ENCODE results near the gene ADAMTSL1. TPM values are rescaled to one million over a fixed set of nuclear protein-coding genes. Genes with fewer than 3 reads are reported as not detected.

ADAMTSL1 gene
- total and polyA plus RNA-seq, 2 experiments from 2014 or later: 2.3 to 5.0 TPM

DNA sequence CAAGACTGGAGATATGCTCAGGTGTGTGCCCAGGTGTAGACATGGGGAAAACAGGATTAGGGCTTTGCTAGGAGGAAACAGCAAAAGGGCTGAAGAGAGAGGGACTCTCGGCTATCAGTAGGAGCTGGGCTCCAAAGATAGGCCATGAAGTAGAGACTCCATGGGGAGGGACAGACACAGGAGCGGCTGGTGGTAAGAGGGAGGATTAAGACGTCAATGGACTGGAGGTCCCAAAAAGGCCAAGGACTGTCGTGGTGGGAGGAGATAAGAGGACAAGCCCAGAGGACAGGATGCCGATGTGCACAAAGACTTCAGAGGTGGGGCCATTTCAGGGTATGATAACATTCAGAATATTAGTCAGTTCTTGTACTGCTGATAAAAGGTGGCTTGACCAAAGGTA, 466.0 kb downstream of the ADAMTSL1 start:
- H3K79me2 ChIP-seq (replicated peaks; ENCODE audit: insufficient read depth): no peaks in the 10 kb centered on the region
- H4K20me1 ChIP-seq (replicated peaks; ENCODE audit: insufficient read depth): no peaks in the 10 kb centered on the region
- H3K4me3 Mint-ChIP-seq: no peak overlapping the region
- no peak for ATAC-seq
- no peaks in the 10 kb centered on the region for H3K9me3 Mint-ChIP-seq
- H3K36me3 ChIP-seq (ENCODE audit: insufficient read depth): no peaks in the 10 kb centered on the region
- H3K4me1 Mint-ChIP-seq: peaks cover 5% of the 10 kb centered on the region
- no peak overlapping the region for H3K27ac ChIP-seq (ENCODE audit: low read depth)
- no peak overlapping the region for H3K4me3 ChIP-seq
- no peaks in the 10 kb centered on the region for H3K27me3 ChIP-seq (ENCODE audit: insufficient read depth)
- no peaks in the 10 kb centered on the region for H3F3A ChIP-seq (replicated peaks; ENCODE audit: low read depth)
- no peak for DNase-seq (ENCODE audit: low spot score)
- H3K27me3 Mint-ChIP-seq (ENCODE audit: insufficient read depth, low read depth, poor library complexity): peaks cover 2% of the 10 kb centered on the region
- no peak overlapping the region for H3K27ac Mint-ChIP-seq
- H3K4me1 ChIP-seq (ENCODE audit: insufficient read depth): no peaks in the 10 kb centered on the region
- H3K9me2 ChIP-seq (ENCODE audit: insufficient read depth): peaks cover 1% of the 10 kb centered on the region; the same call in 1 of the 2 replicates
- TF ChIP-seq POLR2AphosphoS5 (IDR thresholded peaks at IDR 0.05; ENCODE audit: low read depth) (no peak), ZNF331 (CRISPR knock-in tag; IDR thresholded peaks at IDR 0.05; ENCODE audit: low read depth) (no peak), CREB1 (CRISPR knock-in tag; IDR thresholded peaks at IDR 0.05; ENCODE audit: low read depth) (no peak), ZNF114 (CRISPR knock-in tag; IDR thresholded peaks at IDR 0.05) (no peak), JUNB (IDR thresholded peaks at IDR 0.05; ENCODE audit: unreplicated experiment) (no peak), EZH2phosphoT487 (IDR thresholded peaks at IDR 0.05; ENCODE audit: unreplicated experiment) (no peak), STAT1 (IDR thresholded peaks at IDR 0.05; ENCODE audit: unreplicated experiment) (no peak)
- TF ChIP-seq, protein P1, sequence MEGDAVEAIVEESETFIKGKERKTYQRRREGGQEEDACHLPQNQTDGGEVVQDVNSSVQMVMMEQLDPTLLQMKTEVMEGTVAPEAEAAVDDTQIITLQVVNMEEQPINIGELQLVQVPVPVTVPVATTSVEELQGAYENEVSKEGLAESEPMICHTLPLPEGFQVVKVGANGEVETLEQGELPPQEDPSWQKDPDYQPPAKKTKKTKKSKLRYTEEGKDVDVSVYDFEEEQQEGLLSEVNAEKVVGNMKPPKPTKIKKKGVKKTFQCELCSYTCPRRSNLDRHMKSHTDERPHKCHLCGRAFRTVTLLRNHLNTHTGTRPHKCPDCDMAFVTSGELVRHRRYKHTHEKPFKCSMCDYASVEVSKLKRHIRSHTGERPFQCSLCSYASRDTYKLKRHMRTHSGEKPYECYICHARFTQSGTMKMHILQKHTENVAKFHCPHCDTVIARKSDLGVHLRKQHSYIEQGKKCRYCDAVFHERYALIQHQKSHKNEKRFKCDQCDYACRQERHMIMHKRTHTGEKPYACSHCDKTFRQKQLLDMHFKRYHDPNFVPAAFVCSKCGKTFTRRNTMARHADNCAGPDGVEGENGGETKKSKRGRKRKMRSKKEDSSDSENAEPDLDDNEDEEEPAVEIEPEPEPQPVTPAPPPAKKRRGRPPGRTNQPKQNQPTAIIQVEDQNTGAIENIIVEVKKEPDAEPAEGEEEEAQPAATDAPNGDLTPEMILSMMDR (conservative IDR thresholded peaks at IDR 0.05; ENCODE audit: low read depth in 2 of 2): no peak
- TF ChIP-seq, protein P2, sequence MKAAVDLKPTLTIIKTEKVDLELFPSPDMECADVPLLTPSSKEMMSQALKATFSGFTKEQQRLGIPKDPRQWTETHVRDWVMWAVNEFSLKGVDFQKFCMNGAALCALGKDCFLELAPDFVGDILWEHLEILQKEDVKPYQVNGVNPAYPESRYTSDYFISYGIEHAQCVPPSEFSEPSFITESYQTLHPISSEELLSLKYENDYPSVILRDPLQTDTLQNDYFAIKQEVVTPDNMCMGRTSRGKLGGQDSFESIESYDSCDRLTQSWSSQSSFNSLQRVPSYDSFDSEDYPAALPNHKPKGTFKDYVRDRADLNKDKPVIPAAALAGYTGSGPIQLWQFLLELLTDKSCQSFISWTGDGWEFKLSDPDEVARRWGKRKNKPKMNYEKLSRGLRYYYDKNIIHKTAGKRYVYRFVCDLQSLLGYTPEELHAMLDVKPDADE (IDR thresholded peaks at IDR 0.05): no peak
- TF ChIP-seq, protein P3, sequence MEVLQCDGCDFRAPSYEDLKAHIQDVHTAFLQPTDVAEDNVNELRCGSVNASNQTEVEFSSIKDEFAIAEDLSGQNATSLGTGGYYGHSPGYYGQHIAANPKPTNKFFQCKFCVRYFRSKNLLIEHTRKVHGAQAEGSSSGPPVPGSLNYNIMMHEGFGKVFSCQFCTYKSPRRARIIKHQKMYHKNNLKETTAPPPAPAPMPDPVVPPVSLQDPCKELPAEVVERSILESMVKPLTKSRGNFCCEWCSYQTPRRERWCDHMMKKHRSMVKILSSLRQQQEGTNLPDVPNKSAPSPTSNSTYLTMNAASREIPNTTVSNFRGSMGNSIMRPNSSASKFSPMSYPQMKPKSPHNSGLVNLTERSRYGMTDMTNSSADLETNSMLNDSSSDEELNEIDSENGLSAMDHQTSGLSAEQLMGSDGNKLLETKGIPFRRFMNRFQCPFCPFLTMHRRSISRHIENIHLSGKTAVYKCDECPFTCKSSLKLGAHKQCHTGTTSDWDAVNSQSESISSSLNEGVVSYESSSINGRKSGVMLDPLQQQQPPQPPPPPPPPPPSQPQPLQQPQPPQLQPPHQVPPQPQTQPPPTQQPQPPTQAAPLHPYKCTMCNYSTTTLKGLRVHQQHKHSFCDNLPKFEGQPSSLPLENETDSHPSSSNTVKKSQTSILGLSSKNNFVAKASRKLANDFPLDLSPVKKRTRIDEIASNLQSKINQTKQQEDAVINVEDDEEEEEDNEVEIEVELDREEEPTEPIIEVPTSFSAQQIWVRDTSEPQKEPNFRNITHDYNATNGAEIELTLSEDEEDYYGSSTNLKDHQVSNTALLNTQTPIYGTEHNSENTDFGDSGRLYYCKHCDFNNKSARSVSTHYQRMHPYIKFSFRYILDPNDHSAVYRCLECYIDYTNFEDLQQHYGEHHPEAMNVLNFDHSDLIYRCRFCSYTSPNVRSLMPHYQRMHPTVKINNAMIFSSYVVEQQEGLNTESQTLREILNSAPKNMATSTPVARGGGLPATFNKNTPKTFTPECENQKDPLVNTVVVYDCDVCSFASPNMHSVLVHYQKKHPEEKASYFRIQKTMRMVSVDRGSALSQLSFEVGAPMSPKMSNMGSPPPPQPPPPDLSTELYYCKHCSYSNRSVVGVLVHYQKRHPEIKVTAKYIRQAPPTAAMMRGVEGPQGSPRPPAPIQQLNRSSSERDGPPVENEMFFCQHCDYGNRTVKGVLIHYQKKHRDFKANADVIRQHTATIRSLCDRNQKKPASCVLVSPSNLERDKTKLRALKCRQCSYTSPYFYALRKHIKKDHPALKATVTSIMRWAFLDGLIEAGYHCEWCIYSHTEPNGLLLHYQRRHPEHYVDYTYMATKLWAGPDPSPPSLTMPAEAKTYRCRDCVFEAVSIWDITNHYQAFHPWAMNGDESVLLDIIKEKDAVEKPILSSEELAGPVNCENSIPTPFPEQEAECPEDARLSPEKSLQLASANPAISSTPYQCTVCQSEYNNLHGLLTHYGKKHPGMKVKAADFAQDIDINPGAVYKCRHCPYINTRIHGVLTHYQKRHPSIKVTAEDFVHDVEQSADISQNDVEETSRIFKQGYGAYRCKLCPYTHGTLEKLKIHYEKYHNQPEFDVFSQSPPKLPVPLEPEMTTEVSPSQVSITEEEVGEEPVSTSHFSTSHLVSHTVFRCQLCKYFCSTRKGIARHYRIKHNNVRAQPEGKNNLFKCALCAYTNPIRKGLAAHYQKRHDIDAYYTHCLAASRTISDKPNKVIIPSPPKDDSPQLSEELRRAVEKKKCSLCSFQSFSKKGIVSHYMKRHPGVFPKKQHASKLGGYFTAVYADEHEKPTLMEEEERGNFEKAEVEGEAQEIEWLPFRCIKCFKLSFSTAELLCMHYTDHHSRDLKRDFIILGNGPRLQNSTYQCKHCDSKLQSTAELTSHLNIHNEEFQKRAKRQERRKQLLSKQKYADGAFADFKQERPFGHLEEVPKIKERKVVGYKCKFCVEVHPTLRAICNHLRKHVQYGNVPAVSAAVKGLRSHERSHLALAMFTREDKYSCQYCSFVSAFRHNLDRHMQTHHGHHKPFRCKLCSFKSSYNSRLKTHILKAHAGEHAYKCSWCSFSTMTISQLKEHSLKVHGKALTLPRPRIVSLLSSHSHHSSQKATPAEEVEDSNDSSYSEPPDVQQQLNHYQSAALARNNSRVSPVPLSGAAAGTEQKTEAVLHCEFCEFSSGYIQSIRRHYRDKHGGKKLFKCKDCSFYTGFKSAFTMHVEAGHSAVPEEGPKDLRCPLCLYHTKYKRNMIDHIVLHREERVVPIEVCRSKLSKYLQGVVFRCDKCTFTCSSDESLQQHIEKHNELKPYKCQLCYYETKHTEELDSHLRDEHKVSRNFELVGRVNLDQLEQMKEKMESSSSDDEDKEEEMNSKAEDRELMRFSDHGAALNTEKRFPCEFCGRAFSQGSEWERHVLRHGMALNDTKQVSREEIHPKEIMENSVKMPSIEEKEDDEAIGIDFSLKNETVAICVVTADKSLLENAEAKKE (CRISPR knock-in tag; IDR thresholded peaks at IDR 0.05): no peak
- TF ChIP-seq, protein P4, sequence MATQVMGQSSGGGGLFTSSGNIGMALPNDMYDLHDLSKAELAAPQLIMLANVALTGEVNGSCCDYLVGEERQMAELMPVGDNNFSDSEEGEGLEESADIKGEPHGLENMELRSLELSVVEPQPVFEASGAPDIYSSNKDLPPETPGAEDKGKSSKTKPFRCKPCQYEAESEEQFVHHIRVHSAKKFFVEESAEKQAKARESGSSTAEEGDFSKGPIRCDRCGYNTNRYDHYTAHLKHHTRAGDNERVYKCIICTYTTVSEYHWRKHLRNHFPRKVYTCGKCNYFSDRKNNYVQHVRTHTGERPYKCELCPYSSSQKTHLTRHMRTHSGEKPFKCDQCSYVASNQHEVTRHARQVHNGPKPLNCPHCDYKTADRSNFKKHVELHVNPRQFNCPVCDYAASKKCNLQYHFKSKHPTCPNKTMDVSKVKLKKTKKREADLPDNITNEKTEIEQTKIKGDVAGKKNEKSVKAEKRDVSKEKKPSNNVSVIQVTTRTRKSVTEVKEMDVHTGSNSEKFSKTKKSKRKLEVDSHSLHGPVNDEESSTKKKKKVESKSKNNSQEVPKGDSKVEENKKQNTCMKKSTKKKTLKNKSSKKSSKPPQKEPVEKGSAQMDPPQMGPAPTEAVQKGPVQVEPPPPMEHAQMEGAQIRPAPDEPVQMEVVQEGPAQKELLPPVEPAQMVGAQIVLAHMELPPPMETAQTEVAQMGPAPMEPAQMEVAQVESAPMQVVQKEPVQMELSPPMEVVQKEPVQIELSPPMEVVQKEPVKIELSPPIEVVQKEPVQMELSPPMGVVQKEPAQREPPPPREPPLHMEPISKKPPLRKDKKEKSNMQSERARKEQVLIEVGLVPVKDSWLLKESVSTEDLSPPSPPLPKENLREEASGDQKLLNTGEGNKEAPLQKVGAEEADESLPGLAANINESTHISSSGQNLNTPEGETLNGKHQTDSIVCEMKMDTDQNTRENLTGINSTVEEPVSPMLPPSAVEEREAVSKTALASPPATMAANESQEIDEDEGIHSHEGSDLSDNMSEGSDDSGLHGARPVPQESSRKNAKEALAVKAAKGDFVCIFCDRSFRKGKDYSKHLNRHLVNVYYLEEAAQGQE (IDR thresholded peaks at IDR 0.05; ENCODE audit: unreplicated experiment): no peak
- no peak overlapping the region for H3K4me2 ChIP-seq
- H3K36me3 Mint-ChIP-seq (ENCODE audit: low read depth): no peaks in the 10 kb centered on the region
- H2AFZ ChIP-seq: no peak overlapping the region
